ENCODE results near the gene C14orf132. TPM values are rescaled to one million over a fixed set of nuclear protein-coding genes. Genes with fewer than 3 reads are reported as not detected.

C14orf132 gene
- total and polyA plus RNA-seq, 10 of the 15 experiments (the other 5 are each of a cell fraction or from before 2014, with no cell fraction given) = under 0.01 to 1.2 (median 0.03) TPM; not detected in 2

- TF ChIP-seq, protein P1, sequence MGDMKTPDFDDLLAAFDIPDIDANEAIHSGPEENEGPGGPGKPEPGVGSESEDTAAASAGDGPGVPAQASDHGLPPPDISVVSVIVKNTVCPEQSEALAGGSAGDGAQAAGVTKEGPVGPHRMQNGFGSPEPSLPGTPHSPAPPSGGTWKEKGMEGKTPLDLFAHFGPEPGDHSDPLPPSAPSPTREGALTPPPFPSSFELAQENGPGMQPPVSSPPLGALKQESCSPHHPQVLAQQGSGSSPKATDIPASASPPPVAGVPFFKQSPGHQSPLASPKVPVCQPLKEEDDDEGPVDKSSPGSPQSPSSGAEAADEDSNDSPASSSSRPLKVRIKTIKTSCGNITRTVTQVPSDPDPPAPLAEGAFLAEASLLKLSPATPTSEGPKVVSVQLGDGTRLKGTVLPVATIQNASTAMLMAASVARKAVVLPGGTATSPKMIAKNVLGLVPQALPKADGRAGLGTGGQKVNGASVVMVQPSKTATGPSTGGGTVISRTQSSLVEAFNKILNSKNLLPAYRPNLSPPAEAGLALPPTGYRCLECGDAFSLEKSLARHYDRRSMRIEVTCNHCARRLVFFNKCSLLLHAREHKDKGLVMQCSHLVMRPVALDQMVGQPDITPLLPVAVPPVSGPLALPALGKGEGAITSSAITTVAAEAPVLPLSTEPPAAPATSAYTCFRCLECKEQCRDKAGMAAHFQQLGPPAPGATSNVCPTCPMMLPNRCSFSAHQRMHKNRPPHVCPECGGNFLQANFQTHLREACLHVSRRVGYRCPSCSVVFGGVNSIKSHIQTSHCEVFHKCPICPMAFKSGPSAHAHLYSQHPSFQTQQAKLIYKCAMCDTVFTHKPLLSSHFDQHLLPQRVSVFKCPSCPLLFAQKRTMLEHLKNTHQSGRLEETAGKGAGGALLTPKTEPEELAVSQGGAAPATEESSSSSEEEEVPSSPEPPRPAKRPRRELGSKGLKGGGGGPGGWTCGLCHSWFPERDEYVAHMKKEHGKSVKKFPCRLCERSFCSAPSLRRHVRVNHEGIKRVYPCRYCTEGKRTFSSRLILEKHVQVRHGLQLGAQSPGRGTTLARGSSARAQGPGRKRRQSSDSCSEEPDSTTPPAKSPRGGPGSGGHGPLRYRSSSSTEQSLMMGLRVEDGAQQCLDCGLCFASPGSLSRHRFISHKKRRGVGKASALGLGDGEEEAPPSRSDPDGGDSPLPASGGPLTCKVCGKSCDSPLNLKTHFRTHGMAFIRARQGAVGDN (IDR thresholded peaks at IDR 0.05) = peak; percentile 41; the same call in 1 of the 2 replicates
- TF ChIP-seq YY1 (IDR thresholded peaks at IDR 0.05; ENCODE audit: low read depth, low read length) (0 out of 2 replicates have a peak, but pooled peaks have one; percentile 26), POLR2AphosphoS2 (IDR thresholded peaks at IDR 0.05; ENCODE audit: low read depth, low read length) (no peak), RCOR1 (conservative IDR thresholded peaks at IDR 0.05; ENCODE audit: low read depth, low read length) (no peak), FOS (IDR thresholded peaks at IDR 0.05; ENCODE audit: borderline replicate concordance, extremely low read depth, insufficient read length) (no peak), SMAD5 (IDR thresholded peaks at IDR 0.05; ENCODE audit: low read depth) (no peak), ZBTB11 (CRISPR knock-in tag; IDR thresholded peaks at IDR 0.05) (no peak), CHD1 (IDR thresholded peaks at IDR 0.05; ENCODE audit: low read depth, low read length) (no peak), MYB (IDR thresholded peaks at IDR 0.05; ENCODE audit: borderline replicate concordance, low read depth, low read length) (no peak), HDAC6 (IDR thresholded peaks at IDR 0.05; ENCODE audit: unreplicated experiment) (no peak), RAD21 (IDR thresholded peaks at IDR 0.05; ENCODE audit: insufficient read depth, low read depth, low read length) (peak; percentile 72)
- TF ChIP-seq, protein P2, sequence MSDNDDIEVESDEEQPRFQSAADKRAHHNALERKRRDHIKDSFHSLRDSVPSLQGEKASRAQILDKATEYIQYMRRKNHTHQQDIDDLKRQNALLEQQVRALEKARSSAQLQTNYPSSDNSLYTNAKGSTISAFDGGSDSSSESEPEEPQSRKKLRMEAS (IDR thresholded peaks at IDR 0.05; ENCODE audit: low read depth, low read length) = no peak
- TF ChIP-seq, protein P3, sequence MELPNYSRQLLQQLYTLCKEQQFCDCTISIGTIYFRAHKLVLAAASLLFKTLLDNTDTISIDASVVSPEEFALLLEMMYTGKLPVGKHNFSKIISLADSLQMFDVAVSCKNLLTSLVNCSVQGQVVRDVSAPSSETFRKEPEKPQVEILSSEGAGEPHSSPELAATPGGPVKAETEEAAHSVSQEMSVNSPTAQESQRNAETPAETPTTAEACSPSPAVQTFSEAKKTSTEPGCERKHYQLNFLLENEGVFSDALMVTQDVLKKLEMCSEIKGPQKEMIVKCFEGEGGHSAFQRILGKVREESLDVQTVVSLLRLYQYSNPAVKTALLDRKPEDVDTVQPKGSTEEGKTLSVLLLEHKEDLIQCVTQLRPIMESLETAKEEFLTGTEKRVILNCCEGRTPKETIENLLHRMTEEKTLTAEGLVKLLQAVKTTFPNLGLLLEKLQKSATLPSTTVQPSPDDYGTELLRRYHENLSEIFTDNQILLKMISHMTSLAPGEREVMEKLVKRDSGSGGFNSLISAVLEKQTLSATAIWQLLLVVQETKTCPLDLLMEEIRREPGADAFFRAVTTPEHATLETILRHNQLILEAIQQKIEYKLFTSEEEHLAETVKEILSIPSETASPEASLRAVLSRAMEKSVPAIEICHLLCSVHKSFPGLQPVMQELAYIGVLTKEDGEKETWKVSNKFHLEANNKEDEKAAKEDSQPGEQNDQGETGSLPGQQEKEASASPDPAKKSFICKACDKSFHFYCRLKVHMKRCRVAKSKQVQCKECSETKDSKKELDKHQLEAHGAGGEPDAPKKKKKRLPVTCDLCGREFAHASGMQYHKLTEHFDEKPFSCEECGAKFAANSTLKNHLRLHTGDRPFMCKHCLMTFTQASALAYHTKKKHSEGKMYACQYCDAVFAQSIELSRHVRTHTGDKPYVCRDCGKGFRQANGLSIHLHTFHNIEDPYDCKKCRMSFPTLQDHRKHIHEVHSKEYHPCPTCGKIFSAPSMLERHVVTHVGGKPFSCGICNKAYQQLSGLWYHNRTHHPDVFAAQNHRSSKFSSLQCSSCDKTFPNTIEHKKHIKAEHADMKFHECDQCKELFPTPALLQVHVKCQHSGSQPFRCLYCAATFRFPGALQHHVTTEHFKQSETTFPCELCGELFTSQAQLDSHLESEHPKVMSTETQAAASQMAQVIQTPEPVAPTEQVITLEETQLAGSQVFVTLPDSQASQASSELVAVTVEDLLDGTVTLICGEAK (IDR thresholded peaks at IDR 0.05; ENCODE audit: borderline replicate concordance) = no peak
- TF ChIP-seq, protein P4, sequence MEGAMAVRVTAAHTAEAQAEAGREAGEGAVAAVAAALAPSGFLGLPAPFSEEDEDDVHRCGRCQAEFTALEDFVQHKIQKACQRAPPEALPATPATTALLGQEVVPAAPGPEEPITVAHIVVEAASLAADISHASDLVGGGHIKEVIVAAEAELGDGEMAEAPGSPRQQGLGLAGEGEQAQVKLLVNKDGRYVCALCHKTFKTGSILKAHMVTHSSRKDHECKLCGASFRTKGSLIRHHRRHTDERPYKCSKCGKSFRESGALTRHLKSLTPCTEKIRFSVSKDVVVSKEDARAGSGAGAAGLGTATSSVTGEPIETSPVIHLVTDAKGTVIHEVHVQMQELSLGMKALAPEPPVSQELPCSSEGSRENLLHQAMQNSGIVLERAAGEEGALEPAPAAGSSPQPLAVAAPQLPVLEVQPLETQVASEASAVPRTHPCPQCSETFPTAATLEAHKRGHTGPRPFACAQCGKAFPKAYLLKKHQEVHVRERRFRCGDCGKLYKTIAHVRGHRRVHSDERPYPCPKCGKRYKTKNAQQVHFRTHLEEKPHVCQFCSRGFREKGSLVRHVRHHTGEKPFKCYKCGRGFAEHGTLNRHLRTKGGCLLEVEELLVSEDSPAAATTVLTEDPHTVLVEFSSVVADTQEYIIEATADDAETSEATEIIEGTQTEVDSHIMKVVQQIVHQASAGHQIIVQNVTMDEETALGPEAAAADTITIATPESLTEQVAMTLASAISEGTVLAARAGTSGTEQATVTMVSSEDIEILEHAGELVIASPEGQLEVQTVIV (IDR thresholded peaks at IDR 0.05; ENCODE audit: borderline replicate concordance, partially characterized antibody) = no peak
These were observed 59.3 kb downstream of the C14orf132 start (continued) for GRCh38 chr14:96098309-96098998.
